DOHH2 (cell line): ENCODE data around the gene NAP1L2.

Experiments used
- H3F3A ChIP-seq: fragments of 200-600 bp; sonication (generic), shearing (Covaris generic); 2 replicates; pipeline ENCODE4 v1.6.0; 2016; ENCODE audit warnings: antibody characterized with exemption, mild to moderate bottlenecking; ENCODE audit not compliant: control insufficient read depth, insufficient read depth
- H3K27ac ChIP-seq: fragments of 200-600 bp; sonication (generic); 2 replicates; pipeline ENCODE4 v1.5.1; 2014; ENCODE audit warnings: low read depth, mild to moderate bottlenecking, low read length, moderate library complexity
- H3K27me3 ChIP-seq: fragments of 200-600 bp; sonication (generic); 2 replicates; pipeline ENCODE4 v1.6.1; 2014; ENCODE audit warnings: mild to moderate bottlenecking, low read length, mixed read lengths; ENCODE audit not compliant: control insufficient read depth
- H3K36me3 ChIP-seq: fragments of 200-600 bp; sonication (generic); 2 replicates; pipeline ENCODE4 v1.6.1; 2014; ENCODE audit warnings: mild to moderate bottlenecking, low read length, moderate library complexity, mixed read lengths; ENCODE audit not compliant: control insufficient read depth
- H3K4me1 ChIP-seq: fragments of 200-600 bp; sonication (generic); 2 replicates; pipeline ENCODE4 v1.6.1; 2014; ENCODE audit warnings: mild to moderate bottlenecking, low read length, mixed read lengths; ENCODE audit not compliant: control insufficient read depth
- H3K4me2 ChIP-seq: fragments of 200-600 bp; sonication (generic); 2 replicates; pipeline ENCODE4 v1.6.0; 2014; ENCODE audit warnings: mild to moderate bottlenecking, low read length, moderate library complexity
- H3K4me3 ChIP-seq: fragments of 200-600 bp; sonication (generic); 2 replicates; pipeline ENCODE4 v1.5.1; 2014; ENCODE audit warnings: mild to moderate bottlenecking, low read length, mixed read lengths
- H3K79me2 ChIP-seq: fragments of 200-600 bp; sonication (generic); 2 replicates; pipeline ENCODE4 v1.6.1; 2014; ENCODE audit warnings: mild to moderate bottlenecking, low read length, mixed read lengths; ENCODE audit not compliant: control insufficient read depth
- H3K9me2 ChIP-seq: fragments of 200-600 bp; sonication (generic); replicated peaks from 2 replicates; pipeline ENCODE4 v1.6.1; 2014; ENCODE audit warnings: mild to moderate bottlenecking, low read length, mixed read lengths; ENCODE audit not compliant: control insufficient read depth
- H3K9me3 ChIP-seq: fragments of 200-600 bp; sonication (generic); 2 replicates; pipeline ENCODE4 v1.6.1; 2014; ENCODE audit warnings: antibody characterized with exemption, low read length, mixed read lengths; ENCODE audit not compliant: control insufficient read depth, insufficient read depth
- H4K20me1 ChIP-seq: fragments of 200-600 bp; sonication (generic); 2 replicates; pipeline ENCODE4 v1.6.0; 2014; ENCODE audit warnings: low read depth, mild to moderate bottlenecking, antibody characterized with exemption, low read length, moderate library complexity; ENCODE audit not compliant: control insufficient read depth, insufficient read depth
- CTCF ChIP-seq: fragments of 200-600 bp; sonication (generic); IDR thresholded peaks from one replicate; pipeline ENCODE4 v1.5.1; 2014; ENCODE audit warnings: antibody characterized with exemption, mild to moderate bottlenecking, low read depth, low read length; ENCODE audit not compliant: poor library complexity, severe bottlenecking
- EZH2phosphoT487 ChIP-seq: fragments of 200-600 bp; sonication (generic); IDR thresholded peaks from 2 replicates; pipeline ENCODE4 v1.6.1; 2017; ENCODE audit warnings: borderline replicate concordance, mild to moderate bottlenecking, antibody characterized with exemption, low read length, moderate library complexity, mixed read lengths

NAP1L2 gene

GRCh38 chrX:73217621-73218020 is 3.0 kb upstream of the NAP1L2 start:
- no peaks in the 10 kb centered on the region for H3K27me3 ChIP-seq
- H3F3A ChIP-seq: no peaks in the 10 kb centered on the region
- no peaks in the 10 kb centered on the region for H3K4me1 ChIP-seq
- no peak overlapping the region for H3K27ac ChIP-seq
- no peak overlapping the region for H3K4me2 ChIP-seq
- no peak for TF ChIP-seq CTCF
- H3K79me2 ChIP-seq: no peaks in the 10 kb centered on the region
- no peaks in the 10 kb centered on the region for H3K9me3 ChIP-seq
- H4K20me1 ChIP-seq: no peaks in the 10 kb centered on the region
- no peaks in the 10 kb centered on the region for H3K36me3 ChIP-seq
- no peak overlapping the region for H3K4me3 ChIP-seq
- H3K9me2 ChIP-seq: no peaks in the 10 kb centered on the region

GRCh38 chrX:73215246-73215645 is 595 bp upstream of the NAP1L2 start:
- no peaks in the 10 kb centered on the region for H3K9me3 ChIP-seq
- H3K4me1 ChIP-seq: no peaks in the 10 kb centered on the region
- H3K27ac ChIP-seq: no peak overlapping the region
- no peaks in the 10 kb centered on the region for H3K79me2 ChIP-seq
- no peaks in the 10 kb centered on the region for H4K20me1 ChIP-seq
- TF ChIP-seq EZH2phosphoT487 (no peak), CTCF (no peak)
- H3K9me2 ChIP-seq: no peaks in the 10 kb centered on the region
- no peak overlapping the region for H3K4me2 ChIP-seq
- H3K27me3 ChIP-seq: no peaks in the 10 kb centered on the region
- no peak overlapping the region for H3K4me3 ChIP-seq
- H3F3A ChIP-seq: no peaks in the 10 kb centered on the region
- H3K36me3 ChIP-seq: no peaks in the 10 kb centered on the region

- H4K20me1 ChIP-seq: no peaks in the 10 kb centered on the region
- H3K4me2 ChIP-seq: no peak overlapping the region
Observed at GRCh38 chrX:73213734-73214425, 771 bp downstream of the NAP1L2 start.

More at GRCh38 chrX:73213734-73214425, 771 bp downstream of the NAP1L2 start:
- Histone ChIP-seq H3K27ac (no peak overlapping the region), H3K4me3 (no peak overlapping the region), H3K79me2 (no peaks in the 10 kb centered on the region), H3K36me3 (no peaks in the 10 kb centered on the region), H3K9me2 (no peaks in the 10 kb centered on the region), H3K9me3 (no peaks in the 10 kb centered on the region), H3F3A (no peaks in the 10 kb centered on the region), H3K27me3 (no peaks in the 10 kb centered on the region), H3K4me1 (no peaks in the 10 kb centered on the region)
- TF ChIP-seq CTCF (no peak), EZH2phosphoT487 (no peak)
